Measurements from ENCODE around the gene ENSA. TPM values are rescaled to one million over a fixed set of nuclear protein-coding genes. Genes with fewer than 3 reads are reported as not detected.
"Not testable (repeated sequence)": the region's sequence is repeated elsewhere in the genome, so short reads cannot be mapped to it uniquely, and the experiment has no call there.

ENSA gene
- total and polyA plus RNA-seq, 2 donors (not counting 1 experiment from before 2014, with no cell fraction given), result 78.1 to 112 TPM

DNA sequence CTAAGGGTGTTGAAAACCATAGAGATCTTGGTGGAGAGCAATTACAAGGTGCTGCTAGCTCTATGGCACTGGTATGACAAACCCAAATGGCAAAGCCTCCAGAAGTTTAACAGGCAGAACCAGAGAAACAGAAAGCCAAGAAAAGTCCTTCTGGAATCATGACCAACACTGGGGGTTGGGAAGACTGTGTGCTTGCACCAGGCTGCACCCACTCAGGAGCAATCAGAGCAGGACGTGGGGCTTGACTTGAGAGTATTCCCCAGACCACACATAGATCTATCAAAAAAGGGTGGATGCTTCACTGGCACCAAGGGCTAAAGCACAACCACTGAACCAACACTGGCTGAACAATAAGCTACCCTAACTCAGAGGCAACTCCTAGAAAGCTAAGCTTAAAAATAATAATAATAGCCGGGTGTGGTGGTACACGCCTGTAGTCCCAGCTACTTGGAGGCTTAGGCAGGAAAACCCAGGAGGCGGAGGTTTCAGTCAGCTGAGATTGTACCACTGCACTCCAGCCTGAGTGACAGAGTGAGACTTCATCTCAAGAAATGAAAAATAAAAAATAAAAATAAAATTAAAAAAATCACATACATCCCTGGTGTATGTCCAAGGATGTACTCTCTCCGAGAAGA is 20.1 kb upstream of the ENSA start:
- H3K36me3 ChIP-seq (ENCODE audit: control insufficient read depth, insufficient read depth, low read length), result peaks cover 2% of the 10 kb centered on the region
- H3K9me3 ChIP-seq (ENCODE audit: control insufficient read depth, insufficient read depth, low read depth, low read length), result no peaks in the 10 kb centered on the region
- no peaks in the 10 kb centered on the region for H3K4me1 ChIP-seq (ENCODE audit: control insufficient read depth, extremely low read depth, insufficient read depth, low read length)
- H3K27ac ChIP-seq (ENCODE audit: insufficient read depth, low read length), result no peak overlapping the region
- no peak for DNase-seq (ENCODE audit: low read depth in 2 of 2)
- H3K79me2 ChIP-seq (ENCODE audit: control insufficient read depth, insufficient read depth, low read length), result no peaks in the 10 kb centered on the region
- no peak overlapping the region for H3K4me2 ChIP-seq (ENCODE audit: extremely low read depth, insufficient read depth, low read length)
- no peaks in the 10 kb centered on the region for H3K27me3 ChIP-seq (ENCODE audit: control insufficient read depth, insufficient read depth, low read length)
- H3K9ac ChIP-seq (ENCODE audit: insufficient read depth, low read length), result no peak overlapping the region
- no peaks in the 10 kb centered on the region for H4K20me1 ChIP-seq (ENCODE audit: control insufficient read depth, extremely low read depth, insufficient read depth, low read length)
- TF ChIP-seq, protein P1, sequence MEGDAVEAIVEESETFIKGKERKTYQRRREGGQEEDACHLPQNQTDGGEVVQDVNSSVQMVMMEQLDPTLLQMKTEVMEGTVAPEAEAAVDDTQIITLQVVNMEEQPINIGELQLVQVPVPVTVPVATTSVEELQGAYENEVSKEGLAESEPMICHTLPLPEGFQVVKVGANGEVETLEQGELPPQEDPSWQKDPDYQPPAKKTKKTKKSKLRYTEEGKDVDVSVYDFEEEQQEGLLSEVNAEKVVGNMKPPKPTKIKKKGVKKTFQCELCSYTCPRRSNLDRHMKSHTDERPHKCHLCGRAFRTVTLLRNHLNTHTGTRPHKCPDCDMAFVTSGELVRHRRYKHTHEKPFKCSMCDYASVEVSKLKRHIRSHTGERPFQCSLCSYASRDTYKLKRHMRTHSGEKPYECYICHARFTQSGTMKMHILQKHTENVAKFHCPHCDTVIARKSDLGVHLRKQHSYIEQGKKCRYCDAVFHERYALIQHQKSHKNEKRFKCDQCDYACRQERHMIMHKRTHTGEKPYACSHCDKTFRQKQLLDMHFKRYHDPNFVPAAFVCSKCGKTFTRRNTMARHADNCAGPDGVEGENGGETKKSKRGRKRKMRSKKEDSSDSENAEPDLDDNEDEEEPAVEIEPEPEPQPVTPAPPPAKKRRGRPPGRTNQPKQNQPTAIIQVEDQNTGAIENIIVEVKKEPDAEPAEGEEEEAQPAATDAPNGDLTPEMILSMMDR (conservative IDR thresholded peaks at IDR 0.05 in 1 of 2, IDR thresholded peaks at IDR 0.05 in 1 of 2; ENCODE audit: low read depth in 1 of 2, low read length in 2 of 2), result no peak
- TF ChIP-seq EZH2 (IDR thresholded peaks at IDR 0.05; ENCODE audit: low read length, missing control alignments), result no peak
- no peak overlapping the region for H2AFZ ChIP-seq (ENCODE audit: low read length)
- no peak overlapping the region for H3K4me3 ChIP-seq (replicated peaks in 1 of 4; ENCODE audit: control extremely low read depth in 1 of 4, insufficient read depth in 1 of 4, low read depth in 3 of 4, low read length in 4 of 4)

DNA sequence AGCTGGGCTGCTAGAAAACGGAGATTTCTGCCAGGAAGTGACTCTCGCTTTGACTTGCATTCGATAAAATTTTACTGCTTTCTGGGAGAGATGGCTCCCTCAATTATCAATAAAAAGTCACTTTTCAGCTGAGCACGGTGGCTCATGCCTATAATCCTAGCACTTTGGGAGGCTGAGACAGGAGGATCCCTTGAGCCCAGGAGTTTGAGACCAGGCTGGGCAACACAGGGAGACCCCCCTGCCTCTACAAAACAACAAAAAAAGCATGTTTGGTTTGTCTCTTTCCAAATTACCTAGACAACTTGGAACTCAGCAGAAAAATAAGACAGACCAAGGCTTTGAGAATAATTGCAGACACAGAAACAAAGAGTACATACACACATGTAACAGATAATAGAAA is 12.9 kb upstream of the ENSA start:
- Histone ChIP-seq H4K20me1 (ENCODE audit: control insufficient read depth, extremely low read depth, insufficient read depth, low read length) (no peaks in the 10 kb centered on the region), H3K36me3 (ENCODE audit: control insufficient read depth, insufficient read depth, low read length) (no peaks in the 10 kb centered on the region), H3K4me1 (ENCODE audit: control insufficient read depth, extremely low read depth, insufficient read depth, low read length) (no peaks in the 10 kb centered on the region), H3K9ac (ENCODE audit: insufficient read depth, low read length) (no peak overlapping the region), H3K4me2 (ENCODE audit: extremely low read depth, insufficient read depth, low read length) (no peak overlapping the region), H3K27me3 (ENCODE audit: control insufficient read depth, insufficient read depth, low read length) (no peaks in the 10 kb centered on the region), H3K4me3 (replicated peaks in 1 of 4; ENCODE audit: control extremely low read depth in 1 of 4, insufficient read depth in 1 of 4, low read depth in 3 of 4, low read length in 4 of 4) (no peak overlapping the region), H3K27ac (ENCODE audit: insufficient read depth, low read length) (no peak overlapping the region), H3K9me3 (ENCODE audit: control insufficient read depth, insufficient read depth, low read depth, low read length) (no peaks in the 10 kb centered on the region), H2AFZ (ENCODE audit: low read length) (no peak overlapping the region), H3K79me2 (ENCODE audit: control insufficient read depth, insufficient read depth, low read length) (no peaks in the 10 kb centered on the region)
- no peak for DNase-seq (ENCODE audit: low read depth in 2 of 2)
- no peak for TF ChIP-seq EZH2 (IDR thresholded peaks at IDR 0.05; ENCODE audit: low read length, missing control alignments)
- TF ChIP-seq, protein P1 (conservative IDR thresholded peaks at IDR 0.05 in 1 of 2, IDR thresholded peaks at IDR 0.05 in 1 of 2; ENCODE audit: low read depth in 1 of 2, low read length in 2 of 2), result no peak

DNA sequence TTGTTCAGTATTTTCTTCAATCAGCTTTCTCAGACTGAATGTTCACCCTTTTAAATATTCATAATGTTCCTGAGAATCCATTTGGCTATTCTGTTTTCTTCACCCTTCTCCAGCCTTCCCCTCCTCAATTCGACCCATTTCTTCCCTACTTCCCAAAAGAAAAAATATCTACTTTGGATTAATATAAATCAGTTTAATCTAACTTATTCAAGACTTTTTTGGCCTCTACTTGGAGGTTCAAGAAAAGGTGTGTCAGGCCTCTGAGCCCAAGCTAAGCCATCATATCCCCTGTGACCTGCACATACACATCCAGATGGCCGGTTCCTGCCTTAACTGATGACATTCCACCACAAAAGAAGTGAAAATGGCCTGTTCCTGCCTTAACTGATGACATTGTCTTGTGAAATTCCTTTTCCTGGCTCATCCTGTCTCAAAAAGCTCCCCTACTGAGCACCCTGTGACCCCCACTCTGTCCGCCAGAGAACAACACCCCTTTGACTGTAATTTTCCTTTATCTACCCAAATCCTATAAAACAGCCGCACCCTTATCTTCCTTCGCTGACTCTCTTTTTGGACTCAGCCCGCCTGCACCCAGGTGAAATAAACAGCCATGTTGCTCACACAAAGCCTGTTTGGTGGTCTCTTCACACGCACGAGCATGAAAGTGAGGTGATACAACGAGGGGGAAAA is 11.9 kb upstream of the ENSA start:
- H3K4me3 ChIP-seq (replicated peaks in 1 of 4; ENCODE audit: control extremely low read depth in 1 of 4, insufficient read depth in 1 of 4, low read depth in 3 of 4, low read length in 4 of 4); H3K27me3 ChIP-seq (ENCODE audit: control insufficient read depth, insufficient read depth, low read length); H4K20me1 ChIP-seq (ENCODE audit: control insufficient read depth, extremely low read depth, insufficient read depth, low read length); H3K9ac ChIP-seq (ENCODE audit: insufficient read depth, low read length); H3K4me1 ChIP-seq (ENCODE audit: control insufficient read depth, extremely low read depth, insufficient read depth, low read length); DNase-seq (ENCODE audit: low read depth in 2 of 2); H3K27ac ChIP-seq (ENCODE audit: insufficient read depth, low read length); H3K9me3 ChIP-seq (ENCODE audit: control insufficient read depth, insufficient read depth, low read depth, low read length); H2AFZ ChIP-seq (ENCODE audit: low read length); H3K79me2 ChIP-seq (ENCODE audit: control insufficient read depth, insufficient read depth, low read length); H3K4me2 ChIP-seq (ENCODE audit: extremely low read depth, insufficient read depth, low read length); H3K36me3 ChIP-seq (ENCODE audit: control insufficient read depth, insufficient read depth, low read length): not testable (repeated sequence)

DNA sequence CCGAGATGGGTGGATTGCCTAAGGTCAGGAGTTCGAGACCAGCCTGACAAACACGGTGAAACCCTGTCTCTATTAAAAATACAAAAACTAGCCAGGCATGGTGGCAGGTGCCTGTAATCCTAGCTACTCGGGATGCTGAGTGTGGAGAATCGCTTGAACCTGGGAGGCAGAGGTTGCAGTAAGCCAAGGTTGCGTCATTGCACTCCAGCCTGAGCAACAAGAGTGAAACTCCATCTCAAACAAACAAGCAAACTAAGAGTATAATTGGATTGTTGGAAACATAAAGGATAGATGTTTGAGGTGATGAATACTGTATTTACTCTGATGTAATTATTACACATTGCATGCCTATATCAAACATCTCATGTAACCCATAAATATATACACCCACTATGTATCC is 9.0 kb upstream of the ENSA start:
- H3K4me1 ChIP-seq (ENCODE audit: control insufficient read depth, extremely low read depth, insufficient read depth, low read length); H3K36me3 ChIP-seq (ENCODE audit: control insufficient read depth, insufficient read depth, low read length); H3K9me3 ChIP-seq (ENCODE audit: control insufficient read depth, insufficient read depth, low read depth, low read length); H3K4me2 ChIP-seq (ENCODE audit: extremely low read depth, insufficient read depth, low read length); H4K20me1 ChIP-seq (ENCODE audit: control insufficient read depth, extremely low read depth, insufficient read depth, low read length); H2AFZ ChIP-seq (ENCODE audit: low read length); H3K4me3 ChIP-seq (replicated peaks in 1 of 4; ENCODE audit: control extremely low read depth in 1 of 4, insufficient read depth in 1 of 4, low read depth in 3 of 4, low read length in 4 of 4); DNase-seq (ENCODE audit: low read depth in 2 of 2); H3K79me2 ChIP-seq (ENCODE audit: control insufficient read depth, insufficient read depth, low read length); H3K27me3 ChIP-seq (ENCODE audit: control insufficient read depth, insufficient read depth, low read length); H3K9ac ChIP-seq (ENCODE audit: insufficient read depth, low read length); H3K27ac ChIP-seq (ENCODE audit: insufficient read depth, low read length): not testable (repeated sequence)

DNA sequence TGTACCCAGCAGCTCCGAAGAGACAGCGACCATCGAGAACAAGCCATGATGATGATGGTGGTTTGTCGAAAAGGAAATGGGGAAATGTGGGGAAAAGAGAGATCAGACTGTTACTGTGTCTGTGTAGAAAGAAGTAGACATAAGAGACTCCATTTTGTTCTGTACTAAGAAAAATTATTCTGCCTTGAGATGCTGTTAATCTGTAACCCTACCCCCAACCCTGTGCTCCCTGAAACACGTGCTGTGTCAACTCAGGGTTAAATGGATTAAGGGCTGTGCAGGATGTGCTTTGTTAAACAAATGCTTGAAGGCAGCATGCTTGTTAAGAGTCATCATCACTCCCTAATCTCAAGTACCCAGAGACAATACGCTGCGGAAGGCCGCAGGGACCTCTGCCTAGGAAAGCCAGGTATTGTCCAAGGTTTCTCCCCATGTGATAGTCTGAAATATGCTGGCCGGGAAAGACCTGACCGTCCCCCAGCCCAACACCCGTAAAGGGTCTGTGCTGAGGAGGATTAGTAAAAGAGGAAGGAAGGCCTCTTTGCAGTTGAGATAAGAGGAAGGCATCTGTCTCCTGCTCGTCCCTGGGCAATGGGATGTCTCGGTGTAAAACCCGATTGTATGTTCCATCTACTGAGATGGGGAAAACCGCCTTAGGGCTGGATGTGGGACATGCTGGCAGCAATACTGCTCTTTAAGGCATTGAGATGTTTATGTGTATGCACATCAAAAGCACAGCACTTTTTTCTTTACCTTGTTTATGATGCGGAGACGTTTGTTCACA is 5.6 kb upstream of the ENSA start:
- H3K27me3 ChIP-seq (ENCODE audit: control insufficient read depth, insufficient read depth, low read length); H3K4me2 ChIP-seq (ENCODE audit: extremely low read depth, insufficient read depth, low read length); H3K79me2 ChIP-seq (ENCODE audit: control insufficient read depth, insufficient read depth, low read length); H3K27ac ChIP-seq (ENCODE audit: insufficient read depth, low read length); H3K9ac ChIP-seq (ENCODE audit: insufficient read depth, low read length); H3K9me3 ChIP-seq (ENCODE audit: control insufficient read depth, insufficient read depth, low read depth, low read length); H2AFZ ChIP-seq (ENCODE audit: low read length); H4K20me1 ChIP-seq (ENCODE audit: control insufficient read depth, extremely low read depth, insufficient read depth, low read length); H3K4me3 ChIP-seq (replicated peaks in 1 of 4; ENCODE audit: control extremely low read depth in 1 of 4, insufficient read depth in 1 of 4, low read depth in 3 of 4, low read length in 4 of 4); H3K4me1 ChIP-seq (ENCODE audit: control insufficient read depth, extremely low read depth, insufficient read depth, low read length); H3K36me3 ChIP-seq (ENCODE audit: control insufficient read depth, insufficient read depth, low read length); DNase-seq (ENCODE audit: low read depth in 2 of 2): not testable (repeated sequence)
